ENCODE data around the gene GPX4. TPM values are rescaled to one million over a fixed set of nuclear protein-coding genes. Genes with fewer than 3 reads are reported as not detected.

GPX4 gene
- polyA plus RNA-seq, 1 donor from 2014 or later, result 713 TPM

- H3K9ac ChIP-seq (ENCODE audit: low read length), result no peak overlapping the region
- no peaks in the 10 kb centered on the region for H3K9me3 ChIP-seq (ENCODE audit: low read length)
- no peaks in the 10 kb centered on the region for H4K20me1 ChIP-seq (ENCODE audit: insufficient read depth)
- H3K4me2 ChIP-seq (ENCODE audit: low read length), result no peak overlapping the region
- H3K9me2 ChIP-seq (ENCODE audit: insufficient read depth, low read length), result no peaks in the 10 kb centered on the region
- no peaks in the 10 kb centered on the region for H3K36me3 ChIP-seq (ENCODE audit: insufficient read depth, low read length)
- H3K79me2 ChIP-seq (replicated peaks; ENCODE audit: insufficient read depth, low read length), result no peaks in the 10 kb centered on the region
- TF ChIP-seq REST (IDR thresholded peaks at IDR 0.05; ENCODE audit: borderline replicate concordance) (no peak), EZH2 (IDR thresholded peaks at IDR 0.05; ENCODE audit: borderline replicate concordance, insufficient read depth, low read length, poor library complexity, severe bottlenecking) (no peak), MXI1 (conservative IDR thresholded peaks at IDR 0.05; ENCODE audit: poor library complexity, severe bottlenecking) (no peak), EP300 (conservative IDR thresholded peaks at IDR 0.05; ENCODE audit: poor library complexity, severe bottlenecking) (no peak), RAD21 (conservative IDR thresholded peaks at IDR 0.05) (no peak), POLR2AphosphoS5 (IDR thresholded peaks at IDR 0.05) (no peak), CTCF (IDR thresholded peaks at IDR 0.05; ENCODE audit: poor library complexity, severe bottlenecking) (no peak)
- H3F3A ChIP-seq (ENCODE audit: insufficient read depth, low read length, poor library complexity, severe bottlenecking), result no peaks in the 10 kb centered on the region
- no peak overlapping the region for H2AFZ ChIP-seq (ENCODE audit: low read depth, low read length)
- no peak overlapping the region for H3K27ac ChIP-seq (ENCODE audit: low read length)
- H3K4me3 ChIP-seq (ENCODE audit: low read length), result no peak overlapping the region
- peaks cover 40% of the 10 kb centered on the region for H3K27me3 ChIP-seq (ENCODE audit: insufficient read depth, low read depth, low read length)
These were observed 37.5 kb upstream of the GPX4 start for GRCh38 chr19:1066251-1066747.

GRCh38 chr19:1066748-1067340, 37.0 kb upstream of the GPX4 start, which contains the start of gene ARHGAP45:
ARHGAP45 (plus strand) TSS chr19:1067167; CDS start chr19:1067406, 239 bp downstream.
- Histone ChIP-seq H3K79me2 (replicated peaks; ENCODE audit: insufficient read depth, low read length) (no peaks in the 10 kb centered on the region), H3K9ac (ENCODE audit: low read length) (no peak within 1 kb of the TSS), H3K36me3 (ENCODE audit: insufficient read depth, low read length) (no peaks in the 10 kb centered on the region), H3K9me2 (ENCODE audit: insufficient read depth, low read length) (no peaks in the 10 kb centered on the region), H3K27me3 (ENCODE audit: insufficient read depth, low read depth, low read length) (peaks cover 45% of the 10 kb centered on the region), H3K4me2 (ENCODE audit: low read length) (no peak within 1 kb of the TSS), H3K4me3 (ENCODE audit: low read length) (no peak within 1 kb of the TSS), H3F3A (ENCODE audit: insufficient read depth, low read length, poor library complexity, severe bottlenecking) (no peaks in the 10 kb centered on the region), H3K27ac (ENCODE audit: low read length) (no peak within 1 kb of the TSS), H2AFZ (ENCODE audit: low read depth, low read length) (no peak within 1 kb of the TSS), H4K20me1 (ENCODE audit: insufficient read depth) (no peaks in the 10 kb centered on the region), H3K9me3 (ENCODE audit: low read length) (no peaks in the 10 kb centered on the region)
- TF ChIP-seq RAD21 (conservative IDR thresholded peaks at IDR 0.05) (no peak), POLR2AphosphoS5 (IDR thresholded peaks at IDR 0.05) (no peak), REST (IDR thresholded peaks at IDR 0.05; ENCODE audit: borderline replicate concordance) (no peak)
